CD4-positive, alpha-beta memory T cell (primary cell): ENCODE results near the gene RING1. TPM values are rescaled to one million over a fixed set of nuclear protein-coding genes. Genes with fewer than 3 reads are reported as not detected.

Experiments used
- CTCF ChIA-PET: fragments of 350-600 bp; sonication (Branson Sonifier 250); formaldehyde crosslinking; loops from one replicate; lab custom pipeline; 2021; ENCODE audit warnings: inconsistent platforms; ENCODE audit not compliant: partially characterized antibody; lab: Charles Lee
- POLR2A ChIA-PET: fragments of 350-600 bp; sonication (Branson Sonifier 250); formaldehyde crosslinking; loops from one replicate; lab custom pipeline; 2021; ENCODE audit not compliant: partially characterized antibody; lab: Charles Lee
- DNase-seq, 5 donors: peaks; one replicate each; pipeline versions ENCODE4 v3.0.0 to v3.0.0-alpha.2; 2020 to 2022; ENCODE audit warnings: mixed read lengths in 1 of 5
- H3K27ac ChIP-seq: one replicate; pipeline ENCODE4 v1.7.0; 2013; ENCODE audit warnings: low read depth, low read length
- H3K27me3 ChIP-seq: 2 replicates; pipeline ENCODE4 v1.7.0; 2013; ENCODE audit warnings: mild to moderate bottlenecking, low read length, moderate library complexity; ENCODE audit not compliant: insufficient read depth
- H3K36me3 ChIP-seq: 2 replicates; pipeline ENCODE4 v1.7.0; 2013; ENCODE audit warnings: mild to moderate bottlenecking, low read length, moderate library complexity; ENCODE audit not compliant: insufficient read depth
- H3K4me1 ChIP-seq: 2 replicates; pipeline ENCODE4 v1.7.0; 2013; ENCODE audit warnings: mild to moderate bottlenecking, low read length, moderate library complexity; ENCODE audit not compliant: insufficient read depth
- H3K4me3 ChIP-seq, 2 donors: one replicate each; pipeline ENCODE4 v1.7.0; 2013; ENCODE audit warnings: low read length in 2 of 2, mild to moderate bottlenecking in 1 of 2
- H3K9me3 ChIP-seq, 2 donors: one replicate each; pipeline ENCODE4 v1.7.0; 2013; ENCODE audit warnings: low read length in 2 of 2, control low read depth in 1 of 2; ENCODE audit not compliant: control insufficient read depth in 1 of 2
- H3K27ac Mint-ChIP-seq, 7 donors: one replicate each; pipeline ENCODE4 v1.8.0; 2020 to 2021; ENCODE audit warnings: mixed read lengths in 7 of 7, mild to moderate bottlenecking in 6 of 7, inconsistent platforms in 3 of 7, moderate library complexity in 3 of 7
- H3K27me3 Mint-ChIP-seq, 2 donors: one replicate each; pipeline ENCODE4 v1.8.0; 2020 to 2021; ENCODE audit warnings: mixed read lengths in 2 of 2
- H3K36me3 Mint-ChIP-seq, 2 donors: one replicate each; pipeline ENCODE4 v1.8.0; 2020 to 2021; ENCODE audit warnings: mixed read lengths in 2 of 2, inconsistent platforms in 1 of 2, mild to moderate bottlenecking in 1 of 2
- H3K4me1 Mint-ChIP-seq, 4 donors: one replicate each; pipeline ENCODE4 v1.8.0; 2020 to 2021; ENCODE audit warnings: mixed read lengths in 4 of 4, mild to moderate bottlenecking in 1 of 4
- H3K4me3 Mint-ChIP-seq, 8 donors: one replicate each; pipeline ENCODE4 v1.8.0; 2020 to 2021; ENCODE audit warnings: mixed read lengths in 8 of 8, mild to moderate bottlenecking in 7 of 8, moderate library complexity in 6 of 8, inconsistent platforms in 3 of 8
- H3K9me3 Mint-ChIP-seq, 8 donors: one replicate each; pipeline ENCODE4 v1.8.0; 2020 to 2021; ENCODE audit warnings: mixed read lengths in 8 of 8, mild to moderate bottlenecking in 5 of 8, inconsistent platforms in 3 of 8, moderate library complexity in 1 of 8
- intact Hi-C: fragments of 100-400 bp; cut with micrococcal nuclease; formaldehyde crosslinking; loops from one replicate; pipeline ENCODE4 v1.15.1; 2023
- polyA plus RNA-seq, 2 donors: library from polyadenylated mRNA; unstranded; fragments of 300-500 nt; fragmentation: Illumina TruSeq; gene quantifications; one replicate each; pipeline ENCODE4 v1.2.3, GENCODE V29; 2021
- total RNA-seq, 2 experiments: library from RNA; stranded (reverse); gene quantifications; one replicate each; pipeline ENCODE4 v1.2.3, GENCODE V29; 2021

Gene RING1
- total and polyA plus RNA-seq, 4 experiments from 2014 or later = 3.4 to 38.4 (median 22.3) TPM

DNA sequence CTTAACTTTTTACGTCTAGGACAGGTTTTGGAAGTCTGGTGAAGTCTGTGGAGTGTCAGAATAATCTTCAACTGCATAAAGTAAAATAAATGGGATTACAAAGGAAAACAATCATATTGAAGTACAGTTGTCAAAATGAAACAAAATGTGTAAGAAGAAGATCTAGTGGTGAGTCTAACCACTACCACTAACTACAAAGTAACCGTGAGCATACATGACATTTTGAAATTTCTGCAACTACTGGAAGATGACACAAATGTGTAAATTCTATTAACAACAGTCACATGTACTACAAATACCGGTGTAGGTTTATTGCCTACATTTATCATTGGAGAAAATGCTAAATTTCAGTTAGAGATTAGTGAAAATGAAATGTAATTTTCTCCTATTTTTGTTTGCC, 33.7 kb downstream of the RING1 start:
- Histone ChIP-seq H3K9me3 (no peaks in the 10 kb centered on the region), H3K27ac (no peak overlapping the region), H3K4me1 (peaks cover 4% of the 10 kb centered on the region), H3K27me3 (no peaks in the 10 kb centered on the region), H3K36me3 (no peaks in the 10 kb centered on the region), H3K4me3 (no peak overlapping the region)
- H3K9me3 Mint-ChIP-seq = no peaks in the 10 kb centered on the region
- H3K27ac Mint-ChIP-seq = peak overlapping the region in 2 of 7 donors; percentile 8 to 19
- intact Hi-C loops = no loop called here
- H3K27me3 Mint-ChIP-seq = peaks cover 5 to 12% of the 10 kb centered on the region in 2 donors
- H3K4me3 Mint-ChIP-seq = peak overlapping the region in 2 of 8 donors; percentile 4 to 40
- H3K36me3 Mint-ChIP-seq = no peaks in the 10 kb centered on the region
- DNase-seq = no peak
- CTCF ChIA-PET = no interaction called here
- H3K4me1 Mint-ChIP-seq = peaks cover 3 to 7% (median 5%) of the 10 kb centered on the region in 4 donors
- POLR2A ChIA-PET = interaction anchor here (0.9 to 1.9 kb wide), 2 partner anchors 33 to 36 kb away, joined by 4 to 8 read pairs; partner anchors contain the start of genes B3GALT4 and RING1

DNA sequence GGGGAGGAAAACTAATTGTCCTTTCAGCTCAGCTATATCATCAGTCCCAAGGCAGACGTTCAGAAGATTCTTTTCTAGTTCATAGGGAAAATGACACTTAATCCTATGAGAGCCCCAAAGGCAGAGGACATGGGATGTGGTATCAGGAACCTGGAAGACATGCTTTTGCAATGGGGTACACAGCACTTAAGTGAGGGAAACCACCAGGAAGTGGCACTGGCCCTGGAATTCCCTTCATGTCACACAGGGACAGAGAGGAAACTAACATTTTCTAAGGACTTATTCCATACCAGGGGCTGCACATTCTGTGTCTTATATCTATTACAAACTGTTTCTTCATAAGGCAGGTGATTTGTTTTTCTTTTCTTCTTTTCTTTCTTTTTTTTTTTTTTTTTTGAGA, 35.2 kb downstream of the RING1 start:
- Histone ChIP-seq H3K27ac (no peak overlapping the region), H3K9me3 (no peaks in the 10 kb centered on the region), H3K27me3 (no peaks in the 10 kb centered on the region), H3K4me3 (no peak overlapping the region), H3K4me1 (peaks cover 10% of the 10 kb centered on the region), H3K36me3 (no peaks in the 10 kb centered on the region)
- Mint-ChIP-seq H3K4me3 (no peak overlapping the region), H3K27ac (no peak overlapping the region), H3K27me3 (peaks cover 5 to 12% of the 10 kb centered on the region in 2 donors), H3K4me1 (peaks cover 6 to 15% (median 11%) of the 10 kb centered on the region in 4 donors), H3K36me3 (no peaks in the 10 kb centered on the region), H3K9me3 (no peaks in the 10 kb centered on the region)
- CTCF ChIA-PET = interaction anchor here (0.7 to 1.3 kb wide), 4 partner anchors 28 to 1394 kb away, joined by 3 read pairs; partner anchors contain the start of genes RPS18 and VPS52
- intact Hi-C loops = no loop called here
- POLR2A ChIA-PET = no interaction called here
- DNase-seq = no peak

DNA sequence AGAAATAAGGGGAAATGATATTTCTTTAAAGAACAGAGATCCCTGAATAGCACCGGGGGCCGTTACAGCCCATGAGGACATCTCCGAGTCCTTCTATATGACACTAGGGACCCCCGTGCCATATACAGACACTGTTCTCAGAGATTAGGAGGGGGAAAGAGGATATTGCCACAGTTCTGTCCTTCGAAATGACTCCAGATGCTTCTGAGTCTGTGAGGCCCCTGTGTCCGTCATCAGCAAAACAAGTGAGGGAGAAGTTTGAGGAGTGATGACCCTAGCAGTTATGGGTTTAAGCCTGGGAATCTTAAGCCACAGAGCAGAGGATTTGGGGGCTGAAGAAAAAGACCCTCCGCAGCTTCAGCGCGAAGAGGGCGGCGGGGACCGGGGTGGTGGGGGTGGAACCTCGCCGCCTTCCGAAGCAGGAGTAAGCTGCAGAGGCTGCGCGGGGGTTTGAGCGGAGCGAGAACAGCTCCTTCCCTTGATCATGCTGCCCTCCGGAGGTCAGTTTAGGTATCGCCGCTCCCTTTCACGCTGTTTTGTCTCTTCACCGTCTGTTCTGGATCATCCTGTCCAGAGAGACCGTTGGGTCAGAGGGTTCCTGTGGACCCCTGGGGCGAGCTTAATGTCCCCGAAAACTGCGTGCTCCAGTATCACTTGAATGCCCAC, 39.8 kb downstream of the RING1 start:
- H3K27ac Mint-ChIP-seq = peak overlapping the region; percentile 90 to 98 (median 97)
- no peaks in the 10 kb centered on the region for H3K36me3 ChIP-seq
- H3K4me3 ChIP-seq = peak overlapping the region; percentile 49 to 65
- H3K4me1 ChIP-seq = peaks cover 26% of the 10 kb centered on the region
- ChIA-PET CTCF (interaction anchor here (0.6 to 7.0 kb wide), 40 partner anchors 9 to 264 kb away, joined by 3 to 105 read pairs (median 5); partner anchors contain the start of genes B3GALT4, CUTA, HLA-DPB1 and HSD17B8), POLR2A (interaction anchor here (0.7 to 5.6 kb wide), 38 partner anchors 9 to 452 kb away, joined by 3 to 92 read pairs (median 6); partner anchors contain the start of genes B3GALT4, CUTA, HLA-DPA1 and HSD17B8)
- peaks cover 19 to 46% (median 30%) of the 10 kb centered on the region in 4 donors for H3K4me1 Mint-ChIP-seq
- H3K9me3 Mint-ChIP-seq = no peaks in the 10 kb centered on the region
- peaks cover 3 to 4% of the 10 kb centered on the region in 2 donors for H3K27me3 Mint-ChIP-seq
- peak; percentile 85 to 90 (median 87) for DNase-seq
- intact Hi-C loops = loop anchor here (1.0 kb wide), 3 partner anchors 87 to 234 kb away; no protein-coding TSS in a partner anchor
- H3K9me3 ChIP-seq = no peaks in the 10 kb centered on the region
- peak overlapping the region; percentile 93 for H3K27ac ChIP-seq
- H3K4me3 Mint-ChIP-seq = peak overlapping the region; percentile 84 to 95 (median 88)
- peaks cover 15 to 22% of the 10 kb centered on the region in 2 donors for H3K36me3 Mint-ChIP-seq
- H3K27me3 ChIP-seq = no peaks in the 10 kb centered on the region

DNA sequence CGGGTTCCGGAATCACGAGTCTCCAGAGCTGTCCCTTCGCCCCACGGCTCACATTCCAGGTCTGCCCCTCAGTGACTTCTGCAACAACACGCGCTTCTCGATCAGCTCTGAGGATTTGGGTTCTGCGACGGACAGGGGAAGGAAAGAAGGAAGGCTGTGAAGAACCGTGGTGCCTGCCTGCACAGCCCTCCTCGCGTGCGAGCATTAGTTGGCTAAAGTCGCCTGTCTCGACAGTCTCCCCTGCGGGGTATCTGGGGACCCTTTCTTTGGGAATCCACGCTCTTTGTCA, 40.3 kb downstream of the RING1 start:
- H3K9me3 Mint-ChIP-seq = no peaks in the 10 kb centered on the region

DNA sequence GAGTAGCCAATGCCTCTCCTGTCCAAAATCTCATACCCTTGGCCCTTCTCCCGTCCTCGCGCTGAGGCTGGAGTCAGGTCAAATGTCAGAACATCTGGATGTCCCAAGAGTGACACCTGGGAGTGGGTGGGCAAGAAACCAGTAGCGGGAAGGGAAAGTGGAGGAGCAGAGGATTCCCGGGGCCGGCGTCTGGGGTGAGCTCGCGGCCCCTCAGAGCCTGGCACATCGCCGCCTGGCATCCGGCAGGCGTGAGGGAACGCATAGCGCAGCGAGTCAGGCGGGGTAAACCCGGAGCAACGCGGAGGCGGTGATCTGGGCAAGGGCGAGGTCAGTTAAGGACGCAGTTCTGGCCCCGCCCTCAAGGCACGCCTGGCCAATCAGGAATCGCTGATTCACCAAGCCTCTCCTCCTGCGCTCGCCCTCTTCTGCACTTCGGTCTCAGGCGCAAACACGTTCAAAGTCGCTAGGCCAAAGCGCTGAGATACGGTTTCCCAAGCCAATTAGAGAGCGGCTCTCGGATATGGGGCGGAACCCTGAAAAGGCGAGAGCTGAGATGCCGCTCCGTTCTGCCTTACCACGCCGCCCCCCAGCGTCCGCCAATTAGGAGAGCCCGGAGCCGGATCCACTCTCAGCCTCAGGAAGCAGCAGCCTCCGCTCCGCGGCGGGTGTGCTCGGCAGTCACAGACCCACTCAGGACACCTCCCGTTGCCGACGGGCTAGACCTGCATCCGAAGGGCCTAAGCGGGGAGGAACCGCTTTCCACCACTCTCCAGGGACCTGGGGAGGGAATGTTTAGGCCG, 40.8 kb downstream of the RING1 start:
- Mint-ChIP-seq H3K27me3 (peaks cover 0 to 3% of the 10 kb centered on the region in 2 donors), H3K9me3 (no peaks in the 10 kb centered on the region), H3K4me3 (peak overlapping the region; percentile 84 to 95 (median 88)), H3K27ac (peak overlapping the region; percentile 90 to 98 (median 97)), H3K4me1 (peaks cover 19 to 47% (median 30%) of the 10 kb centered on the region in 4 donors), H3K36me3 (peaks cover 15 to 22% of the 10 kb centered on the region in 2 donors)
- no peaks in the 10 kb centered on the region for H3K9me3 ChIP-seq
- peak overlapping the region; percentile 93 for H3K27ac ChIP-seq
- peak overlapping the region; percentile 60 to 65 for H3K4me3 ChIP-seq
- no peaks in the 10 kb centered on the region for H3K27me3 ChIP-seq
- peak; percentile 94 to 98 (median 97) for DNase-seq
- peaks cover 26% of the 10 kb centered on the region for H3K4me1 ChIP-seq
- CTCF ChIA-PET = interaction anchor here (0.6 to 7.0 kb wide), 40 partner anchors 10 to 265 kb away, joined by 3 to 105 read pairs (median 5); partner anchors contain the start of genes B3GALT4, CUTA, HLA-DPB1 and HSD17B8
- intact Hi-C loops = loop anchor here (1.0 kb wide), 10 partner anchors 22 to 235 kb away; partner anchors contain the start of genes B3GALT4, HSD17B8, KIFC1 and RXRB
- POLR2A ChIA-PET = interaction anchor here (0.7 to 5.6 kb wide), 41 partner anchors 10 to 988 kb away, joined by 3 to 92 read pairs (median 5); partner anchors contain the start of genes B3GALT4, CUTA, HLA-DPA1 and HMGA1
- H3K36me3 ChIP-seq = no peaks in the 10 kb centered on the region

More for the DNA sequence above, 40.3 kb downstream of the RING1 start:
- Histone ChIP-seq H3K4me3 (peak overlapping the region; percentile 49 to 65), H3K4me1 (peaks cover 26% of the 10 kb centered on the region), H3K9me3 (no peaks in the 10 kb centered on the region), H3K36me3 (no peaks in the 10 kb centered on the region), H3K27me3 (no peaks in the 10 kb centered on the region), H3K27ac (peak overlapping the region; percentile 93)
- intact Hi-C loops = loop anchor here (1.0 kb wide), 3 partner anchors 87 to 234 kb away; no protein-coding TSS in a partner anchor
- POLR2A ChIA-PET = interaction anchor here (0.7 to 5.6 kb wide), 38 partner anchors 9 to 988 kb away, joined by 3 to 92 read pairs (median 6); partner anchors contain the start of genes B3GALT4, HLA-DPA1, HMGA1 and HSD17B8
- H3K36me3 Mint-ChIP-seq = peaks cover 15 to 22% of the 10 kb centered on the region in 2 donors
- CTCF ChIA-PET = interaction anchor here (0.6 to 7.0 kb wide), 36 partner anchors 9 to 265 kb away, joined by 3 to 105 read pairs (median 6); partner anchors contain the start of genes B3GALT4, CUTA, HLA-DPB1 and HSD17B8
- peak in 1 of 5 donors; percentile 69 for DNase-seq
- H3K27me3 Mint-ChIP-seq = peaks cover 0 to 3% of the 10 kb centered on the region in 2 donors
- peak overlapping the region; percentile 90 to 98 (median 97) for H3K27ac Mint-ChIP-seq
- H3K4me1 Mint-ChIP-seq = peaks cover 19 to 47% (median 30%) of the 10 kb centered on the region in 4 donors
- peak overlapping the region; percentile 84 to 95 (median 88) for H3K4me3 Mint-ChIP-seq
